H1 (cell line): ENCODE data around the gene AKAP12. TPM values are rescaled to one million over a fixed set of nuclear protein-coding genes. Genes with fewer than 3 reads are reported as not detected.

Experiments
- CTCF ChIA-PET: fragments of 300-600 bp; sonication (Branson Sonifier 250); formaldehyde crosslinking; loops from one replicate; lab custom pipeline; 2021; ENCODE audit not compliant: partially characterized antibody; lab: Charles Lee
- POLR2A ChIA-PET: fragments of 300-600 bp; sonication (Branson Sonifier 250); formaldehyde crosslinking; loops from one replicate; lab custom pipeline; 2021; ENCODE audit warnings: inconsistent platforms; ENCODE audit not compliant: partially characterized antibody; lab: Charles Lee
- DNase-seq, 2 experiments: peaks; one replicate each; pipeline versions ENCODE4 v3.0.0 to v3.0.0-alpha.2; 2010 to 2022; ENCODE audit warnings: low spot score in 2 of 2, low read depth in 1 of 2, mixed read lengths in 1 of 2
- FAIRE-seq: peaks from 2 replicates; lab custom pipeline; 2011; peaks lifted over from hg19 to GRCh38; lab: Jason Lieb, UNC
- H2AFZ ChIP-seq: 2 replicates; pipeline ENCODE4 v1.8.1; 2012; ENCODE audit warnings: low read length, inconsistent platforms
- H2AK5ac ChIP-seq: 2 replicates; pipeline ENCODE4 v1.6.1; 2013; ENCODE audit warnings: low read depth, low read length
- H2BK120ac ChIP-seq: replicated peaks from 2 replicates; pipeline ENCODE3; 2013; ENCODE audit warnings: low read depth, low read length, inconsistent platforms
- H2BK12ac ChIP-seq: 2 replicates; pipeline ENCODE4 v1.6.1; 2013; ENCODE audit warnings: low read depth, low read length
- H2BK15ac ChIP-seq: 2 replicates; pipeline ENCODE4 v1.6.1; 2013; ENCODE audit warnings: low read length
- H2BK20ac ChIP-seq: 2 replicates; pipeline ENCODE4 v1.6.1; 2013; ENCODE audit warnings: low read length
- H2BK5ac ChIP-seq: 2 replicates; pipeline ENCODE4 v1.6.1; 2013; ENCODE audit warnings: low read depth, low read length
- H3K14ac ChIP-seq: 2 replicates; pipeline ENCODE4 v1.6.1; 2013; ENCODE audit warnings: inconsistent platforms; ENCODE audit not compliant: insufficient read length
- H3K18ac ChIP-seq: 2 replicates; pipeline ENCODE4 v1.6.1; 2013; ENCODE audit warnings: low read length; ENCODE audit errors: extremely low read depth
- H3K23ac ChIP-seq: 2 replicates; pipeline ENCODE4 v1.6.1; 2013; ENCODE audit warnings: inconsistent platforms; ENCODE audit not compliant: insufficient read length
- H3K23me2 ChIP-seq: 2 replicates; pipeline ENCODE4 v1.6.1; 2013; ENCODE audit warnings: low read depth, low read length
- H3K27ac ChIP-seq: 2 replicates; pipeline ENCODE4 v1.6.1; 2011; ENCODE audit warnings: low read depth, low read length, inconsistent platforms
- H3K27me3 ChIP-seq, 4 experiments: replicated peaks in 1 of 4; 1 replicate in 1 of 4; 2 replicates in 3 of 4; pipeline versions ENCODE4 v1.6.1 to v1.8.1; 2011 to 2013; ENCODE audit warnings: low read length in 3 of 4, mild to moderate bottlenecking in 3 of 4, inconsistent platforms in 2 of 4, mixed read lengths in 2 of 4, moderate library complexity in 1 of 4; ENCODE audit not compliant: control insufficient read depth in 3 of 4, insufficient read depth in 3 of 4; ENCODE audit errors: extremely low read depth in 1 of 4
- H3K36me3 ChIP-seq, 4 experiments: 2 replicates each; pipeline versions ENCODE4 v1.6.1 to v1.8.1; 2011 to 2013; ENCODE audit warnings: mild to moderate bottlenecking in 4 of 4, low read length in 3 of 4, moderate library complexity in 2 of 4, control low read depth in 1 of 4, inconsistent platforms in 1 of 4; ENCODE audit not compliant: insufficient read depth in 4 of 4, control insufficient read depth in 2 of 4
- H3K4ac ChIP-seq: replicated peaks from 2 replicates; pipeline ENCODE3; 2013; ENCODE audit warnings: low read length, low read depth, mixed read lengths, inconsistent platforms; ENCODE audit not compliant: insufficient read length
- H3K4me1 ChIP-seq, 4 experiments: replicated peaks in 1 of 4; 1 replicate in 1 of 4; 2 replicates in 3 of 4; pipeline versions ENCODE4 v1.6.1 to v1.8.1; 2011 to 2013; ENCODE audit warnings: low read length in 3 of 4, inconsistent platforms in 2 of 4, mixed read lengths in 1 of 4; ENCODE audit not compliant: insufficient read depth in 4 of 4, control insufficient read depth in 3 of 4
- H3K4me2 ChIP-seq, 2 experiments: 2 replicates each; pipeline versions ENCODE4 v1.6.1 to v1.8.1; 2011 to 2013; ENCODE audit warnings: low read depth in 2 of 2, low read length in 2 of 2, control low read depth in 1 of 2, inconsistent platforms in 1 of 2, mild to moderate bottlenecking in 1 of 2; ENCODE audit not compliant: insufficient read depth in 1 of 2
- H3K4me3 ChIP-seq, 4 experiments: fragments of 200-600, 300-600 bp in 1 of 4; sonication (generic), shearing (Covaris generic), sonication (Bioruptor Twin) in 1 of 4; 2 replicates each; pipeline versions ENCODE4 v1.5.1 to v1.8.1; 2011 to 2016; ENCODE audit warnings: low read length in 4 of 4, low read depth in 3 of 4, control low read depth in 2 of 4, inconsistent platforms in 2 of 4, mild to moderate bottlenecking in 2 of 4, mixed read lengths in 1 of 4, moderate library complexity in 1 of 4; ENCODE audit not compliant: insufficient read depth in 2 of 4; ENCODE audit errors: extremely low read depth in 1 of 4
- H3K56ac ChIP-seq: replicated peaks from 2 replicates; pipeline ENCODE3; 2013; ENCODE audit warnings: low read depth, mild to moderate bottlenecking, mixed read lengths, low read length, inconsistent platforms; ENCODE audit not compliant: insufficient read length
- H3K79me1 ChIP-seq: 2 replicates; pipeline ENCODE4 v1.6.1; 2013; ENCODE audit warnings: low read depth, low read length, control low read depth
- H3K79me2 ChIP-seq, 2 experiments: 2 replicates each; pipeline versions ENCODE4 v1.6.1 to v1.8.1; 2012 to 2013; ENCODE audit warnings: low read length in 2 of 2, mild to moderate bottlenecking in 2 of 2, inconsistent platforms in 1 of 2; ENCODE audit not compliant: insufficient read depth in 2 of 2, control insufficient read depth in 1 of 2
- H3K9ac ChIP-seq, 4 experiments: replicated peaks in 1 of 4; 1 replicate in 1 of 4; 2 replicates in 3 of 4; pipeline versions ENCODE4 v1.6.1 to v1.8.1; 2011 to 2013; ENCODE audit warnings: low read depth in 3 of 4, low read length in 3 of 4, control low read depth in 2 of 4, mild to moderate bottlenecking in 2 of 4, moderate library complexity in 2 of 4, inconsistent platforms in 1 of 4; ENCODE audit errors: extremely low read depth in 1 of 4
- H3K9me3 ChIP-seq, 2 experiments: 2 replicates each; pipeline versions ENCODE4 v1.6.1 to v1.8.1; 2012 to 2013; ENCODE audit warnings: mild to moderate bottlenecking in 2 of 2, moderate library complexity in 2 of 2, control low read depth in 1 of 2, inconsistent platforms in 1 of 2, low read depth in 1 of 2, low read length in 1 of 2, mixed read lengths in 1 of 2; ENCODE audit not compliant: insufficient read depth in 2 of 2
- H4K20me1 ChIP-seq, 2 experiments: replicated peaks in 1 of 2; 2 replicates each; pipeline versions ENCODE3 to v1.8.1; 2011 to 2013; ENCODE audit warnings: inconsistent platforms in 2 of 2, low read length in 2 of 2, mild to moderate bottlenecking in 1 of 2; ENCODE audit not compliant: insufficient read depth in 2 of 2, control insufficient read depth in 1 of 2
- H4K5ac ChIP-seq: 2 replicates; pipeline ENCODE4 v1.6.1; 2013; ENCODE audit warnings: low read length, low read depth, mixed read lengths, inconsistent platforms; ENCODE audit not compliant: insufficient read length
- H4K8ac ChIP-seq: 2 replicates; pipeline ENCODE4 v1.8.0; 2013; ENCODE audit warnings: mild to moderate bottlenecking, moderate library complexity, low read length, inconsistent platforms; ENCODE audit not compliant: insufficient read depth; ENCODE audit errors: extremely low read depth
- H4K91ac ChIP-seq: replicated peaks from 2 replicates; pipeline ENCODE3; 2013; ENCODE audit warnings: low read length, mixed read lengths, inconsistent platforms; ENCODE audit not compliant: insufficient read length
- E2F6 ChIP-seq: IDR thresholded peaks from 2 replicates; pipeline ENCODE4 v1.6.1; 2012; ENCODE audit warnings: inconsistent platforms
- EGR1 ChIP-seq: IDR thresholded peaks from 2 replicates; pipeline ENCODE4 v1.6.1; 2011; ENCODE audit warnings: low read depth, low read length, borderline replicate concordance
- MAFK ChIP-seq: IDR thresholded peaks from 2 replicates; pipeline ENCODE4 v1.6.1; 2012; ENCODE audit warnings: low read depth, mild to moderate bottlenecking, improper control_type of control experiment, low read length
- RBBP5 ChIP-seq: IDR thresholded peaks from 2 replicates; pipeline ENCODE4 v1.7.1; 2012; ENCODE audit warnings: low read depth, mild to moderate bottlenecking, inconsistent platforms, low read length, moderate library complexity, borderline replicate concordance
- WGBS, 2 experiments: shearing (Covaris generic) in 1 of 2; methylation state at CpG; one replicate each; pipeline versions ENCODE4 v1.1.6 to v1.1.7; 2013 to 2015; ENCODE audit warnings: low lambda C conversion rate in 2 of 2, mixed read lengths in 2 of 2, inconsistent platforms in 1 of 2, low coverage in 1 of 2, missing lambda C conversion rate in 1 of 2; ENCODE audit not compliant: insufficient replicate concordance in 2 of 2, insufficient coverage in 1 of 2, insufficient read length in 1 of 2; ENCODE audit errors: extremely low coverage in 1 of 2, missing lambda C conversion rate in 1 of 2; 5-methylcytosine and 5-hydroxymethylcytosine counted together
- polyA plus RNA-seq, 7 experiments: library from polyadenylated mRNA; depleted of rRNA in 3 of 7; stranded (reverse) in 5 of 7; unstranded in 2 of 7; fragments of >200 nt in 5 of 7; fragments of 200-250 nt in 2 of 7; gene quantifications; 1 replicate in 5 of 7; 2 replicates in 1 of 7; 4 replicates in 1 of 7; pipeline versions ENCODE4 v1.2.1 to v1.2.3, GENCODE V29; 2011 to 2013; ENCODE audit warnings: missing spikeins in 2 of 7, mixed read lengths in 2 of 7
- total RNA-seq: library from RNA; stranded (reverse); fragmentation: NEBNext Ultra II Directional; extraction: Animal tissue kit (Norgen Biotek cat#: 25700); gene quantifications from 2 replicates; pipeline ENCODE4 v1.2.1, GENCODE V29; 2021

The AKAP12 gene
- total and polyA plus RNA-seq, 2 of the 8 experiments (the other 6 are each of a cell fraction or from before 2014, with no cell fraction given) = 14.6 to 79.2 TPM

GRCh38 chr6:151353795-151354194 lies 114.0 kb downstream of the AKAP12 start:
- no peak overlapping the region for H2BK120ac ChIP-seq
- H3K27me3 ChIP-seq = no peaks in the 10 kb centered on the region
- peaks cover 0 to 2% of the 10 kb centered on the region in 2 experiments for H4K20me1 ChIP-seq
- no peak overlapping the region for H3K23ac ChIP-seq
- peaks cover 0 to 4% (median 0%) of the 10 kb centered on the region in 4 experiments; a peak in 1 of 8 replicates for H3K36me3 ChIP-seq
- H3K4me2 ChIP-seq = no peak overlapping the region
- H3K18ac ChIP-seq = no peak overlapping the region
- H3K4me3 ChIP-seq = no peak overlapping the region
- no peaks in the 10 kb centered on the region for H3K79me2 ChIP-seq
- no peak overlapping the region for H4K91ac ChIP-seq
- H2BK20ac ChIP-seq = no peak overlapping the region
- H3K56ac ChIP-seq = no peak overlapping the region
- no peak overlapping the region for H3K9ac ChIP-seq
- H2AFZ ChIP-seq = no peak overlapping the region
- CTCF ChIA-PET = interaction anchor here (1.3 kb wide), 1 partner anchor 338 kb away, joined by 3 read pairs; no protein-coding TSS in a partner anchor
- DNase-seq (no peak), FAIRE-seq (no peak)
- no peak overlapping the region for H3K4ac ChIP-seq
- no peaks in the 10 kb centered on the region for H3K9me3 ChIP-seq
- H3K27ac ChIP-seq = no peak overlapping the region
- H3K23me2 ChIP-seq = no peaks in the 10 kb centered on the region
- H2BK12ac ChIP-seq = no peak overlapping the region
- H2BK15ac ChIP-seq = no peak overlapping the region
- H3K14ac ChIP-seq = no peak overlapping the region
- H2BK5ac ChIP-seq = no peak overlapping the region
- POLR2A ChIA-PET = no interaction called here
- H3K4me1 ChIP-seq = no peaks in the 10 kb centered on the region
- H2AK5ac ChIP-seq = no peak overlapping the region
- H4K5ac ChIP-seq = no peak overlapping the region
- H3K79me1 ChIP-seq = no peaks in the 10 kb centered on the region
- H4K8ac ChIP-seq = no peak overlapping the region
- WGBS, 2 experiments = 93% methylated on average over 10 of the region's 10 CpGs; no CpG with 5 or more reads in 1 of the 2 experiments
- TF ChIP-seq MAFK (no peak), RBBP5 (no peak), E2F6 (no peak), EGR1 (no peak)
